ENCODE results near the gene SLC16A5.

GRCh38 chr17:75108193-75108592 is 20.4 kb downstream of the SLC16A5 start:
- TF ChIP-seq CTCF (IDR thresholded peaks at IDR 0.05) (no peak), EP300 (IDR thresholded peaks at IDR 0.05) (no peak), POLR2A (IDR thresholded peaks at IDR 0.05) (no peak), POLR2AphosphoS5 (IDR thresholded peaks at IDR 0.05) (no peak)

Measured in gastroesophageal sphincter (tissue), 3 donors.